Activated CD8-positive, alpha-beta memory T cell treated with anti-CD3 and anti-CD28 coated beads, Interleukin-2, amount 10 ng/mL, durations not matched to agents 7 days and 5 days (primary cell): ENCODE data around the gene C2CD4C. TPM values are rescaled to one million over a fixed set of nuclear protein-coding genes. Genes with fewer than 3 reads are reported as not detected.
"Not testable (repeated sequence)": the region's sequence is repeated elsewhere in the genome, so short reads cannot be mapped to it uniquely, and the experiment has no call there.

ENCODE experiments used
- ATAC-seq: fragments of 150-1000 bp; cut with Tn5 transposase; one replicate; pipeline ENCODE4 v1.10.0; 2021; ENCODE audit warnings: moderate library complexity
- CTCF ChIA-PET: fragments of 350-600 bp; sonication (Branson Sonifier 250); formaldehyde crosslinking; loops from one replicate; lab custom pipeline; 2021; ENCODE audit warnings: antibody characterized with exemption; lab: Charles Lee
- DNase-seq: peaks from one replicate; pipeline ENCODE4 v3.0.0-alpha.2; 2020
- H3K27ac Mint-ChIP-seq: one replicate; pipeline ENCODE4 v1.8.0; 2021; ENCODE audit warnings: mild to moderate bottlenecking, mixed read lengths
- H3K27me3 Mint-ChIP-seq: one replicate; pipeline ENCODE4 v1.8.0; 2021; ENCODE audit warnings: mixed read lengths
- H3K36me3 Mint-ChIP-seq: one replicate; pipeline ENCODE4 v1.8.0; 2021; ENCODE audit warnings: mild to moderate bottlenecking, mixed read lengths
- H3K4me1 Mint-ChIP-seq: one replicate; pipeline ENCODE4 v1.8.0; 2021; ENCODE audit warnings: mixed read lengths
- H3K4me3 Mint-ChIP-seq: one replicate; pipeline ENCODE4 v1.8.0; 2021; ENCODE audit warnings: mild to moderate bottlenecking, moderate library complexity, mixed read lengths
- H3K9me3 Mint-ChIP-seq: one replicate; pipeline ENCODE4 v1.8.0; 2022; ENCODE audit warnings: low read depth, mixed read lengths
- total RNA-seq, 2 experiments: library from RNA; stranded (reverse); gene quantifications; one replicate each; pipeline ENCODE4 v1.2.3, GENCODE V29; 2021

The C2CD4C gene
- total RNA-seq, 2 experiments from 2014 or later = not detected

GRCh38 chr19:405121-405965, 3.6 kb downstream of the C2CD4C start:
- Mint-ChIP-seq H3K4me3 (no peak overlapping the region), H3K4me1 (peaks cover 3% of the 10 kb centered on the region), H3K27ac (no peak overlapping the region), H3K36me3 (no peaks in the 10 kb centered on the region), H3K27me3 (peaks cover 13% of the 10 kb centered on the region), H3K9me3 (no peaks in the 10 kb centered on the region)
- ATAC-seq = no peak
- DNase-seq = no peak
- CTCF ChIA-PET = no interaction called here

GRCh38 chr19:403221-404027, 5.5 kb downstream of the C2CD4C start:
- Mint-ChIP-seq H3K4me3 (no peak overlapping the region), H3K27me3 (peaks cover 3% of the 10 kb centered on the region), H3K9me3 (no peaks in the 10 kb centered on the region), H3K27ac (no peak overlapping the region), H3K4me1 (no peaks in the 10 kb centered on the region), H3K36me3 (no peaks in the 10 kb centered on the region)
- no peak for ATAC-seq
- no peak for DNase-seq
- CTCF ChIA-PET = no interaction called here

DNA sequence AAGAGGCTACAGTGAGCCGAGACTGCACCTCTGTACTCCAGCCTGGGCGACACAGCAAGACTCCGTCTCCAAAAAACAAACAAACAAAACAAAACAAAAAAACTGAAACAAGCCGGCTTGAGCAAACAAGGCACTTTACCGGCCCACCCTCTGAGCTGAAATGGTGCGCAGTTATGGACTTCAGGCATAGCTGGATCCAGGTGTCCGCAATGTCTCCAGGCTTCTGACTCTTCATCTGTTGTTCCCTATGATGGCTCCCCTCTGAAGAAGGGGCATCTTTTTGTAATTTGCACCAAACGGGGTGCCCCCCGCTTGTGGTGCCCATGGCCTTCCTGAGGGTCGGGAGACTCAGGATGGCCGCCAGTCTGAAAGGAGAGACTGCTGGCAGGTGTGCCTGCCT, 6.2 kb downstream of the C2CD4C start:
- CTCF ChIA-PET = no interaction called here
- peaks cover 3% of the 10 kb centered on the region for H3K27me3 Mint-ChIP-seq
- DNase-seq (no peak), ATAC-seq (no peak)
- no peaks in the 10 kb centered on the region for H3K9me3 Mint-ChIP-seq
- H3K27ac Mint-ChIP-seq = no peak overlapping the region
- no peaks in the 10 kb centered on the region for H3K4me1 Mint-ChIP-seq
- H3K4me3 Mint-ChIP-seq = no peak overlapping the region
- no peaks in the 10 kb centered on the region for H3K36me3 Mint-ChIP-seq

DNA sequence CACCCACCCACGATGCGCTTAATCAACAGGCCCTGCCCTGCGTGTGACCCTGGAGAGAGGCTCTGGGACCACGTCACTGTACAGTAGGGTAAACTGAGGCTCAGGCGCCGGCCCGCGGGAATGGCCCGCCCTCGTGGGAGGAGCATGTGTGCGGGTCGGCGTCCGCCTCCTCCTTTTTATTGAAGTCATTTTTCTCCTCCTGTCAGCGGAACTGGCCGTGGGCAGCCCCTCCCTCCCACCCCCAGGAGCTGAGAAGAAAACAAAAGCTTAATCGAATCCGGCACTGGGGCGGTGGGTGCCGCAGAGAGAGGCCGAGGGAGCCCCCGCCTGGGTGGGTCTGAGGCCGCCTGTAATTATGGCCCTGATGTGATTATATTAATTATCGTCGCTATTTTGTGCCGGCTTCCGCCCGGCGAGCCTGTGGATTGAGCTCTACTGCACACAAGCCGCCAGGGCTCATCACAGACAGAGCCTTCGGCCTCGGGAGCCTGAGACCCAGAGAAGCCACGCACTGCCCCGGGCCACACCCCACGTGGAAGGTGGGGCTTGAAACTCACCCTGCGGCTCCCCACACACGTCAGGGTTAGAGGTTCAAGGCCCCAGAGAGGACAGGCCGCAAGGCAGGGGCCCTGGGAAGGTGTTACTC, 7.0 kb downstream of the C2CD4C start:
- H3K27ac Mint-ChIP-seq = no peak overlapping the region
- H3K9me3 Mint-ChIP-seq = no peaks in the 10 kb centered on the region
- DNase-seq = no peak
- peaks cover 3% of the 10 kb centered on the region for H3K27me3 Mint-ChIP-seq
- ATAC-seq = no peak
- no peaks in the 10 kb centered on the region for H3K4me1 Mint-ChIP-seq
- CTCF ChIA-PET = no interaction called here
- no peak overlapping the region for H3K4me3 Mint-ChIP-seq
- no peaks in the 10 kb centered on the region for H3K36me3 Mint-ChIP-seq

DNA sequence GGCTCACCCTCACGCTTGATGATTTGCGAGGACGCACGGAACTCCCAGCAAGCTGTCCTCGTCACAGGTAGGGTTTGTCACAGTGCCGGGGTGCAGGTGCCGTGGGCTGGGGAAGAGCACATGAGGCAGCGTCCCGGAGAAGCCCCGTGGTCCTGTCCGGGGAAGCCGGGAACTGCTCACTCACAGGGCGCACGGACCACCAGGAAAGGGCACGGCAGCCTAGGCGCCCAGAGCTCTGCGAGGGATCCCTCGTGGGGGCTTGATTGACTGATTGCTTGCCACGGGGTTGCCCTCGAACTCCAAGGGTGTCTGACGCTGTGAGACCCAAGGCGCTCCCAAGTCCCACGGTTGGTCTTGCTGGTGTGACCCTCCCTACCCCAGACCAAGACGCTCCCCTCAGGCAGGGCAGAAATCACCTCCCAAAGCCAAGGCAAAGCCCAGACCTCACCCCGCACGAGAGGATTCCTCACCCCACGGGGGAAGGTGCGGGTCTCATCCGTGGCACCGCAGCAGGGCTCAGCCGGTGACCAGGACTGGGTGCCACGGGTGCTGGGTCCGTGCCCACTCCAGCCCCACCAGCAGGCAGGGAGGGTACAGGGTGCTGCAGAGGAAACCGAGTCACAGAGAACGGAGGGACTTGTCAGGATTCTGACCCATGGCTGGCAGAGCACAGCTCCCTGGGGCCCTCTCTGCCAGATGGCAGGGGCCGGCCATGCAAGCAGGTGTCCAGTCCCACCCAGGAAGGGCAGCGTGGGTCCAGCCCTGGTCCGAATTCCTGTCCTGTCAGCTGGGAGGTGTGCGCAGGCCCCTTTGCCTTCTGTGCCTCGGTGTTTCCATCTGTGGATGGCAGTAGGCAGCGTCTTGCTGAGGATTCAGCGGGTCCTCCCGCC, 7.7 kb downstream of the C2CD4C start:
- Mint-ChIP-seq H3K4me3 (no peak overlapping the region), H3K27me3 (peaks cover 3% of the 10 kb centered on the region), H3K9me3 (no peaks in the 10 kb centered on the region), H3K27ac (no peak overlapping the region), H3K4me1 (no peaks in the 10 kb centered on the region), H3K36me3 (peaks cover 1% of the 10 kb centered on the region)
- DNase-seq = no peak
- CTCF ChIA-PET = no interaction called here
- no peak for ATAC-seq

- CTCF ChIA-PET = no interaction called here
- Mint-ChIP-seq H3K4me3 (no peak overlapping the region), H3K9me3 (peaks cover 7% of the 10 kb centered on the region), H3K4me1 (no peaks in the 10 kb centered on the region), H3K27ac (no peak overlapping the region), H3K27me3 (no peaks in the 10 kb centered on the region), H3K36me3 (peaks cover 7% of the 10 kb centered on the region)
- DNase-seq (no peak), ATAC-seq (no peak)
Observed at GRCh38 chr19:399370-399769, 9.6 kb downstream of the C2CD4C start.

DNA sequence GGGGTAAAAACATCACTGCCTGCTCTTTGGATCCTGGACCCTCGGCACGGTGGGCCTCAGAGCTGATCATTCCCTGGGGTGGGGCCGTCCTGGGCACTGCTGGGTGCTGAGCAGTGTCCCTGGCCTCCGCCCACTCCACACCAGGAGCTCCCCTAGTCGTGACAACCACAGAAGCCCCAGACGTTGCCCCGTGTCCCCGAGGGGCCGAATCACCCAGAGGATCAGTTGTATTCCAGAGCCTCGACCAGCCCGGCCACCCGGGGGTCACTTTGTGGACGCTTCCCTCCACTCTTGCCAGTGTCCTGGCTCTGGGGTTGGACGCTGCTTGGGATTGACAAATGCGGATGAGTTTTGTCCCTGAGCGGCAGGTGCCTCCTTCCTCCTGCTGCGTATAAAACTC, 10.2 kb downstream of the C2CD4C start:
- Mint-ChIP-seq H3K9me3 (peaks cover 10% of the 10 kb centered on the region), H3K4me3 (no peak overlapping the region), H3K4me1 (no peaks in the 10 kb centered on the region), H3K36me3 (peaks cover 10% of the 10 kb centered on the region), H3K27ac (no peak overlapping the region), H3K27me3 (no peaks in the 10 kb centered on the region)
- CTCF ChIA-PET = no interaction called here
- no peak for DNase-seq
- ATAC-seq = no peak

DNA sequence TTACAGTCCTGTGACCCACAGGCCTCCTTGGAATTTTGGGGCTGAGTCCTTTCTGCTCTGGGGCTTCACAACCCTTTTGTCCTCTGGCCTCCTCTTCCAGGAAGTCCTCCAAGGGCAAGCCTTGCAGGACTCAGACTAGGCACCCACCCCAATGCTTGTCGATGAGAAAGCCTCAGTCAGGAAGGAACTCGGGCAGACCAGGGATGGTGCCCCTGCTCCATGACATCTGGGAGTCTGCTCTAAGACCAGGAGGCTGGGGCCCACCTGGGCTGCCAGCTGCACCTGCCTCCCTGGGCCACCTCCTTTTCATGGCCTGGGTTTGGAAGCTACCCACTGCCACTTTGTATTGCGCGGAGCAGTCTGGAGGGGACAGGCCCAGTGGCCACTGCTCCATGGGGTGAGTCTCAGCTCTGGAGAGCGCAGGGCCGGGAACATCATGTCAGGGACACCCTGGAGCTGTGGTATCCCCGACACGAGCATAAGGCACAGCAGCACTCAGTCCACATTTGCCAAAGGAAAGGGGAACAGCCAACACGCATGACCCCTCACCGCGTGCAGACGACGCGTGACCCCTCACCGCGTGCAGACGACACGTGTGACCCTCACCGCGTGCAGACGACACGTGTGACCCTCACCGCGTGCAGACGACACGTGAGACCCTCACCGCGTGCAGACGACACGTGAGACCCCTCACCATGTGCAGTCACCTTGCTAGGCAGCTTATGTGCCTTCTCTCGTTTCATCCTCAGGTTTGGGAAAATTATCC, 10.8 kb downstream of the C2CD4C start:
- CTCF ChIA-PET = no interaction called here
- peaks cover 15% of the 10 kb centered on the region for H3K9me3 Mint-ChIP-seq
- H3K27me3 Mint-ChIP-seq = no peaks in the 10 kb centered on the region
- ATAC-seq = no peak
- no peak overlapping the region for H3K4me3 Mint-ChIP-seq
- H3K36me3 Mint-ChIP-seq = peaks cover 10% of the 10 kb centered on the region
- no peaks in the 10 kb centered on the region for H3K4me1 Mint-ChIP-seq
- H3K27ac Mint-ChIP-seq = no peak overlapping the region
- DNase-seq = no peak

DNA sequence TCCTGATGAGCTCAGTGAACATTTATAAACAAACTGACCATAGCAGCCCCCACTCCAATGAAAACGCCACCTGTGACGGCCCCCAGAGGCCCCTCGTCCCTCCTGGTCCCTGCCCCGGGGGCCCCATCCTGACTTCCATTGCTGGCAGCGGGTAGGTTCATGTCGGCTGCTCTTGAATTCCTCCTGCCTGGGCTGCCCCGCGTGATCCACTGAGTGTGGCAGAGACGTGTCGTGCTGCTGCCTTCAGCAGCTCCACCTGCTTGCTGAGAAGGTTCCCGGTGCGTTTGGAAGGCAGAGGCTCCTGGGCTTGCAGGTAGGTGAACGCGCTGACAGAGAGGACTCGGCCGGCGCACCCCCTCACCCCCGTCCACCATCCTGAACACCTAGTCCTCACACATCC, 11.6 kb downstream of the C2CD4C start:
- H3K9me3 Mint-ChIP-seq = peaks cover 20% of the 10 kb centered on the region

DNA sequence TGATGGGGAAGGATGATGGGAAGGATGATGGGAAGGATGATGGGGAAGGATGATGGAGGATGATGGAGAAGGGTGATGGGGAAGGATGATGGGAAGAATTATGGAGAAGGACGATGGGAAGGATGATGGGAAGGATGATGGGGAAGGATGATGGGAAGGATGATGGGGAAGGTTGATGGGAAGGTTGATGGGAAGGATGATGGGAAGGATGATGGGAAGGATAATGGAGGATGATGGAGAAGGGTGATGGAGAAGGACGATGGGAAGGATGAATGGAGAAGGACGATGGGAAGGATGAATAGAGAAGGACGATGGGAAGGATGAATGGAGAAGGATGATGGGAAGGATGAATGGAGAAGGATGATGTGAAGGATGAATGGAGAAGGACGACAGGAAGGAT, 13.5 kb downstream of the C2CD4C start:
- no peak overlapping the region for H3K4me3 Mint-ChIP-seq
- H3K27ac Mint-ChIP-seq = no peak overlapping the region
- H3K27me3 Mint-ChIP-seq = no peaks in the 10 kb centered on the region
- H3K36me3 Mint-ChIP-seq = peaks cover 10% of the 10 kb centered on the region
- ATAC-seq = no peak
- no peaks in the 10 kb centered on the region for H3K4me1 Mint-ChIP-seq
- H3K9me3 Mint-ChIP-seq = peaks cover 20% of the 10 kb centered on the region
- DNase-seq = no peak
- CTCF ChIA-PET = no interaction called here

More for the DNA sequence above, 11.6 kb downstream of the C2CD4C start:
- Mint-ChIP-seq H3K27me3 (no peaks in the 10 kb centered on the region), H3K4me1 (no peaks in the 10 kb centered on the region), H3K27ac (no peak overlapping the region), H3K36me3 (peaks cover 10% of the 10 kb centered on the region), H3K4me3 (no peak overlapping the region)
- DNase-seq (no peak), ATAC-seq (no peak)
- CTCF ChIA-PET = no interaction called here

DNA sequence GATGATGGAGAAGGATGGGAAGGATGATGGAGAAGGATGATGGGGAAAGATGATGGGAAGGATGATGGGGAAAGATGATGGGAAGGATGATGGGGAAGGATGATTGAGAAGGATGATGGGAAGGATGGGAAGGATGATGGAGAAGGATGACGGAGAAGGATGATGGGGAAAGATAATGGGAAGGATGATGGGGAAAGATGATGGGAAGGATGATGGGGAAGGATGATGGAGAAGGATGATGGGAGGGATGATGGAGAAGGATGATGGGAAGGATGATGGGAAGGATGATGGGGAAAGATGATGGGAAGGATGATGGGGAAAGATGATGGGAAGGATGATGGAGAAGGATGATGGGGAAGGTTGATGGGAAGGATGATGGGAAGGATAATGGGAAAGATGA, 14.1 kb downstream of the C2CD4C start:
- peaks cover 10% of the 10 kb centered on the region for H3K36me3 Mint-ChIP-seq
- ATAC-seq, H3K4me1 Mint-ChIP-seq, H3K27me3 Mint-ChIP-seq, H3K27ac Mint-ChIP-seq, DNase-seq, CTCF ChIA-PET, H3K4me3 Mint-ChIP-seq: not testable (repeated sequence)
- H3K9me3 Mint-ChIP-seq = peaks cover 20% of the 10 kb centered on the region

GRCh38 chr19:393560-393959, 15.4 kb downstream of the C2CD4C start:
- DNase-seq, ATAC-seq, H3K27me3 Mint-ChIP-seq, CTCF ChIA-PET, H3K4me3 Mint-ChIP-seq, H3K4me1 Mint-ChIP-seq: not testable (repeated sequence)
- Mint-ChIP-seq H3K36me3 (peaks cover 10% of the 10 kb centered on the region), H3K9me3 (peaks cover 20% of the 10 kb centered on the region), H3K27ac (peak overlapping the region; percentile 41)
